GM12801 (cell line): ENCODE data around the gene SLC45A2.

Source experiments
- CTCF ChIP-seq: IDR thresholded peaks from one replicate; pipeline ENCODE4 v1.5.1; 2011; ENCODE audit warnings: control low read depth; ENCODE audit not compliant: insufficient read length; ENCODE audit errors: extremely low read depth

The SLC45A2 gene

GRCh38 chr5:34005681-34006080, 21.2 kb upstream of the SLC45A2 start:
- no peak for TF ChIP-seq CTCF

- no peak for TF ChIP-seq CTCF
These were observed 20.7 kb upstream of the SLC45A2 start for GRCh38 chr5:34005211-34005610.

- no peak for TF ChIP-seq CTCF
These were observed 19.4 kb upstream of the SLC45A2 start for GRCh38 chr5:34003941-34004340.

- no peak for TF ChIP-seq CTCF
These were observed 18.3 kb upstream of the SLC45A2 start for GRCh38 chr5:34002629-34003328.

GRCh38 chr5:34001241-34001841, 16.8 kb upstream of the SLC45A2 start:
- no peak for TF ChIP-seq CTCF

GRCh38 chr5:33999978-34000377, 15.5 kb upstream of the SLC45A2 start:
- TF ChIP-seq CTCF = no peak

- TF ChIP-seq CTCF = no peak
These were observed 13.0 kb upstream of the SLC45A2 start for GRCh38 chr5:33997331-33997983.
